HG03280 (cell line): ENCODE data around the gene CLPSL1.

Experiments
- ATAC-seq: cut with Tn5 transposase; IDR thresholded peaks from one replicate; pipeline ENCODE4 v1.9.1; 2021; ENCODE audit warnings: mild to moderate bottlenecking, moderate library complexity; ENCODE audit not compliant: unreplicated experiment

Gene CLPSL1

DNA sequence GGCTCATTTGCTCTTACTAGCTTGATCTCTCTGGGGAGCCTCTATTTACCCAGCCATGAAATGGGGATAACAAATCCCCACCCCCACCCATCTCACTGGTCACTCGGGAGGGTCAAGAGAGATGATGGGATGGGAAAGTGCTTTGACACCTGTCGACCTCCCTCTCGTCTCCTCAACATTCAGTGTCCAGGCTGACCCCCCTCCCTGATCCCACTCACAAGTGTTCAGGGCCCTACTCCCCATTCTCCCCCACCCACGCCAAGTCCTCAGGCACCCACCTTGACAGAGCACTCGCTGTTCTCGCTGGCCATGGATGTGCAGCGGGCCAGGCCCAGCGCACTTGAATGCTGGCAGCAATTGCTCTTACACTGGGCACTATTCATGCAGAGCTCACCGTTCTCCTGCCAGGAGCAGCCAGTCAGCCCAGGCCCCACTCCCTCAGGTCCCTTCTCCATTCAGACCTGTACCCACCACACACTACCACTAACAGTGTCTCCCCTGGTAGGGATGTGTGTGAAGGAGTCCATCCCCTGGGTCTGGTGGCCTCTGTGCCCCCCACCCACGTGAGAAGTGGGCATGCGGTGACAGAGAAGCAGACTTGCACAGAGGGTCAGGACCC lies 14.7 kb downstream of the CLPSL1 start:
- ATAC-seq: no peak

DNA sequence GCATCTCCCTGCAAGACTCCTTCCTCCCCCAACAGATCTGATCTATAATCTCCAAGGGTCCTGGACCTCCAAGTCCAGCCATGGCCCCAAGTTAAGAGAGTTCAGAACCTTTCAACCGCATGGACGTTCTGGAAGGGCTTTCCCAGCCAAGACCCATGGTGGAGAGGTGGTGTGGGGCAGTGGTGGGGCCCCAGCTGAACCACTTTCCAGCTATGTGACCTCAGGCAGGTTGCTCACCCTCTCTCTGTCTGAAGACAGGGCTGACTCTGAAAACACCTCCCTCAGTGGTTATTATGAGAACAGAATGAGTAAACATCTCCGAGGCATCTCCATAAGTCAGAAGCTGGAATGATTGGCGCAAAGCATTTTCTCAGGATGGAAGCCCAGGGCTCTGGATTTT lies 15.4 kb downstream of the CLPSL1 start:
- ATAC-seq: no peak

DNA sequence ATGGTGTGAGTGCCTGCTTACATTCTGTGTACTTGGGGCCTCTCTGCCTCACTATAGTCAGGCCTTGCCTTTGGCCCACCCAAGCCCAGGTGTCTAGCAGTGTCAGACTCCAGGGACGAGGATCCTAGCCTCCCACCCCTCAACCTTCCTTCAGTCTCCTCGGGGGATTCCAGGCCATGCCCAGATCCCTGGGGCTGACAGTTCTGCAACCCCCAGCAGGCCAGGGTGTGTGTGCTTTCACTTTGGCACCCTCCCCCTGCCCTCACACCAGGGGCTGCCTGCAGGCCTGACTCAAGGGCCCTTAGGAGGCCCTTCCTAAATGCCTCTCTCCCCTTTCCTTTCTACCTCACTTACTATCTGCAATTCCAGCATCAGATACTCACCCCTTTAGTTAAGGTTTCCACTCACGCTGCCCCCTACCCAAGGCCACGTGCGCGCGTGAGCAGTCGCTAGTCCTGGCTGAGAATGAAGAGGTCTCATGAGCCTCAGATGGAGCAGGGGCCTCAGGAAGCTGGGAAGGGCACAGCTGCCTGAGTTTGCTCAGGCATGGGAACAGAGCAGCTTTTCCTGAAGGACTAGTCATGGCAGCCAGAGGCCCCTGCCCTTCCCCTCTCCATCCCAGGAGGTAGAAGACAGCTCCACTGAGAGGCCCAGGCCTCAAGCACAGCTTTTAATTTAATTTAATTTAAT lies 17.2 kb downstream of the CLPSL1 start:
- no peak for ATAC-seq

DNA sequence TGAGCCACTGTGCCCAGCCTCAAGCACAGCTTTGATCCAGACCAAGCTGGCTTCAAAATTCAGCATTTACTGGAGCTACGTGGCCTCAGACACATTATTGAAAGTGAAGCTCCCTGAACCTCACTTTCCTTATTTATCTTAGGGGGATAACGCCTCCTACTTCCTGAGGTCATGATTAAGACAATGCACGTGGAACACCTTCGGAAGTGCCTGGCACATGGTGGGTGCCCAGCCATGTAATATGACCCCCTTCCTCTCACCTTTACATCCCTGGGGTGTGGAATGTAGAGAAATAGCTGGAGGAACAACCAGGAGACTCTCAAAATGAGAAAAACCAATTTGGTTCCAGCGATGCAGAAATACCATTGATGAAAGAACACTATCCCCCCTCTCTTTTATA lies 17.9 kb downstream of the CLPSL1 start:
- ATAC-seq: no peak

DNA sequence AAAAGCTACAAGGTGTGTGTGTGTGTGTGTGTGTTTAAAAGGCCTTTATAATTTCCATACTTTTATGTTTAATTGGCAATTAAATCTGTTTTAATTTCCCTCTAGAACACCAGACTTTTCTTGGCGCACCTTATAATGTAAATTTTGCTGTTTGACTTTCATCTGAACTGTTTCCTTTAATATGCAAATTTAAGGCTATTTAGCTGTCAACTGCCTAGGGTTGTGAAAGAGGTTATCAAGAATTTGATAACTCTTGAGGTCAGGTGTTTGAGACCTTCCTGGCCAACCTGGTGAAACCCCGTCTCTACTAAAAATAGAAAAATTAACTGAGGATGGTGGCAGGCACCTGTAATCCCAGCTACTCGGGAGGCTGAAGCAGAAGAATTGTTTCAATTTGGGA lies 20.3 kb downstream of the CLPSL1 start:
- ATAC-seq: no peak

DNA sequence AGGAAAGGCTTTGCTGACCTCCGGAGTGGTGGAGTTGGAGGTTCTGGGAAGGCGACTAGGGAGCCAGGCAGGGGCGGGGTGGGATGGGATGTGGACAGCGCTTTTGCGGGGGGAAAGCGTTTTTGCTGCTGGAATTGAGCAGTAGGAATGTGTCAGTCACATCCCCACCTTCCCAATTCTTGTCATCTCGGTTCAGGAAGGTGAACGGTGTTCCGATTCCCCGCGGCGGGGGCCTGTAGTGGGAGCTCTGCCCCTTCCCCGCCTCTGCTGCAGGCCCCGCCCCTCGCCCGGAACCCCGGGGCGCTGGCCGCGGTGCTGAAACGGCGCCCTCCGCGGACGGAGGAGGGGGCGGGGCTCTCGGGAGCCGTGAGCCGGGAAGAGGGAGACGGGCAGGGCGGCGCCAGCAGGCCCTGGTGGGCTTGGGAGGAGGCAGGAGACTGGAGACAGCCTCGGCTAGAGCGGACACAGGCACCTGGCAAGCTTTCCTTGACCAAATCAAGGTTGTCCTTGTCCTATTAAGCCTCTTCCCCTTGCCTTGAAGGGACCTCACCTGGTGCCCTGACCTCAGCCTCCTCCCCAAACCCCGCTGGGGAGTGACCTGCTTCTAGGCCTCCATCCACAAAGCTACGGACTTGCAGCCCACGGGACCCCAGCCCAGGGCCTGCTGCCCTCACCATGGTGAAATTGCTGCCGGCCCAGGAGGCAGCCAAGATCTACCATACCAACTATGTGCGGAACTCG lies 24.3 kb downstream of the CLPSL1 start, which contains the start of gene LHFPL5:
TSS of gene LHFPL5 (plus strand) at position 357 of the 741 bp plus-strand sequence. CDS start at position 676, 319 bp downstream.
- no peak for ATAC-seq

DNA sequence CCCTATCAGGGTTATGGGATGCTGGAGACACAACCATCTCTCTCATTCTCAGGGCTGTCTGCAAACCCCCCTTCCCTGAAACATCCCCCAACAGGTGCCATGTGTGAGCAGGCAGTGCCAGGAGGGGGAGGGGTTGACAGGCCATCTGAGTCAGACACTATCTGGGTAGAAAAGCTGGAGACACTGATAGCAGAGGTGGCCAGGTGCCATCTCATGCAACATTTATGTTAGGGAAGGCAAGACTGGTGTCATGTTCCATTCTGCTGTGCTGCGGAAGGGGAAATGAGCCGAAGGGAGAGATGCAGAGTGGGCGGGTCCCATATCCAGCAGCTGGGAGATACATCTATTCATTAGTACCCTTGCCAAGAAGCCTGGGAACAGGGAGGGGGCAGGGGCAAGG lies 27.9 kb downstream of the CLPSL1 start:
- no peak for ATAC-seq

DNA sequence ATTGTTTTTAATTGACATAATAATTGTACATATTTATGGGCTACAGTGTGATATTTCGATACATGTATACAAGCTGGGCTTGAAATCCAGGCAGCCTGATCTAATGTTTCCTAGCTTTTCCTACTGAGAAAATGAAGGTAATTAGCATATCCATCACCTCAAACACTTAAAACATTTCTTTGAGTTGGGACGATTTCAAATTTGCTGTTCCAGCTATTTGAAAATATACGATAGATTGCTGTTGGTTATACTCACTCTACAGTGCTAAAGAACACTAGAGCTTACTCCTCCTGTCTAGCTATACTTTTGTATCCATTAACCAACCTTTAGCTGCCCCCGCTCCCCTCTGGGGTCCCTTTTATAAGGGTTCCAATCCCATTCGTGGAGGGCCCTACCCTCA lies 29.0 kb downstream of the CLPSL1 start:
- ATAC-seq: no peak

DNA sequence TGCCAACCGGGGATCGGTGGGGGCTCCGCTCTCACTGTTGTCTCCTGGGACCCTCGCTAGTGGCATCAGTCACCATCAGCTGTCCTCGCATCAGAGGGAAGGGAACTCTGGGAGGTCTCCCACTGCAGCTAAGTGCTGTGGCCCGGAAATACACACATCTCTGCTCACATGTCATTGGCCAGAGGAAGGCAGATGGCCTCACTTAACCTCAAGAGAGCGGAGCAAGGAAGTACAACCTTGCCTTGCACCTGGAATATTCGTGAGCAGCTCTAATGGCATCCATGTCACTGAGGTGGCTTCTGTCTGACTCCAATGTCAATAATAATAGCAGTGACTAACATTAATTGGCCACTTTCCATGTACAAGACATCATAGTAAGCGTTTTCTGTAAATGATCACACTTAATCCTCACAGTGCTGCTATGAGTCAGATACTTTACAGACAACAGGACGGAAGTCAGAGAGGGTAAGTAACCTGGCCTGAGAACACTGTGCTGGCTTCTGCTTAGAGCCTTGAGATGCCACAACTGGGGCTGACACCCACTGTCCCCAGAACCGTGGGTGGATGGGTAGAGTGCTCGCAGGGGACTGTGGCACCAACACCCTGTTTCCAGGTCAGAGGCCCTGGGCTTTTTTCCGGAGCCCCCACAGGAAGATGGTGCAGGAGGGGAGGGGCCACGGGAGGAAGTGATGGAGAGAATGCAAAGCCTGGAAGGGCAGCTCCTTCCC lies 30.3 kb downstream of the CLPSL1 start:
- ATAC-seq: no peak

DNA sequence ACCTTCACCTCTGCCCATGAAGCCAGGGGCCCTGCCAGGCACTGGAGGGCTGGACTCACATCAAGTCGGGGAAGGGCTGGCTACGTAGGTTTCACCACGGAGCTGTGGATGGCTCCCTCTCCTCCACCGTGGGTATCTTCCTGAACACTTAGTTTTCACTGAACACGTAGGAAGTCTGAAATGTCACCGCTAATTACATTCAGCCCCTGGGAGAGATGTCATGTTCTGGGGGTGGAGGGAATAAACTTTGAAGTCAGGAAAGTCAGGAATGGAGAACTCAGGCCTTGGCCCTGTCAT lies 30.8 kb downstream of the CLPSL1 start:
- ATAC-seq: no peak

DNA sequence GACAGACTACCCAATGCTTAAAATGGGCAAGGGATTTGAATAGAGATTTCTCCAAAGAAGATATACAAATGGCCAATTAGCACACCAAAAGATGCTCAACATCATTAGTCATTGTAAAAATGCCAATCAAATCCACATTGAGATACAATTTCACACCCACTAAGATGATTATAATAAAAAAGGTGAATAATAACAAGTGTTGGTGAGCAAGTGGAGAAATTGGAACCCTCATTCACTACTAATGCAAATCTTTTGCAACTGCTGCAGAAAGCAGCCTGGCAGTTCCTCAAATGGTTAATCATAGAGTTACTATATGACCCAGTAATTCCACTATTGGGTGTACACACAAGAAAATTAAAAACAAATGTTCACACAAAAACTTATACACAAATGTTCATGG lies 36.7 kb downstream of the CLPSL1 start:
- no peak for ATAC-seq

DNA sequence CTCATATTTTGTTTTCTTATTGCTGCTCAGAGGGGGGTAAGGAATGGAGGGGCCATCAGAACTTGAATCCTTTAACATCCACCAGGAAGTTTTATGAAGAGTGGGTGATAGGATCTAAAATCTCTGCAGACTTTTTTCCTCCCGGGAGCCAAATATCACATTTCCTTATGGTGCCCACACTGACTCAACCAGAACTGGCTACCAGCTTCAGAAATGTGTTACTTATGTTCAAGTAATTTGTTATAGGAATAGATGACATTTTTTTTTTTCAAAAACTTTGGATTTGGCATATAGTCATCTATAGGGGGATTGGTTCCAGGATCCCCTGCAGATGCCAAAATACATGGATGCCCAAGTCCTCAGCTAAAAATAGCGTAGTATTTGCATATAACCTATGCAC lies 42.8 kb downstream of the CLPSL1 start:
- no peak for ATAC-seq

DNA sequence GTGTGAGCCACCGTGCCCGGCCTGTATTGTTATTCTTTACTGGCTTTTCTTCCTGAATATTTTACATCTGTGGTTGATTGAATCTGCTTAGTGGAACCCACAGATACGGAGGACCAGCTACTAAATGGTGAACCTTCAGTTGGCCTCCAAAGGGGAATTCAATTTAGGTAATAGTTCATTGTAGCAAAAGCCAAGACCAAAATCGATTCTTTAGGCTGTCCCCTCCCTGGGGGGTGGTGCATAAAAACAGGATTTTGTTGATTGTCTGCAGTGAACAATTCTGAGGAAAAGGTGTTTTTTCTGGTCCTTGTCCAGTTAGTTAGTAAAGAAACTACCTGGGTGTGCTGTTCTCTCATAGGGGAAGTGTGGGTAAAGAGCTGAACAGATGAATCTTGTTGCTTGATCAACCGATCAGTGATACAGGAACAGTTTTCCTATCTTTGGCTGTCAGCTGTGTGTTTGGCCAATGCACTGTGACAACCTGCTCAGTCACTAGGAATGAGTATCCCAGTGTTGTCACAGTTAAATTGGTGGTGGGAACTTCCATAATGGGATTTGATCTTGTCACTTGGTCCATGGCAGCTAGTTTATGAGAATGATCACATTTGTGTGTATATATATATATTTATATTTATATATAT lies 43.9 kb downstream of the CLPSL1 start:
- no peak for ATAC-seq

DNA sequence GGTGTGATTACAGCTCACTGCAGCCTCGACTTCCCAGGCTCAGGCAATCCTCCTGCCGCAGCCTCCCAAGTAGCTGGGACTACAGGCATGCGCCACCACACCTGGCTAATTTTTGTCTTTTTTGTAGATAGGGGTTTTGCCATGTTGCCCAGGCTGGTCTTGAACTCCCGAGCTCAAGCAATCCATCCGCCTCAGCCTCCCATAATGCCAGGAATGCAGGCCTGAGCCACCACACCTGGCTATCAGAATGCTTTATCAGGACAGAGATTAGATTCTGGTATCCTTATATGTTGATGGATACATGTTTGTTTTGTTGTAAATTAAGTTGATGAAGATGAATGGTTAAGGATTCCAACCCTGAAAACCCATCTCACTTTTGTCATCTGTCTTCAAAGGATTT lies 48.5 kb downstream of the CLPSL1 start:
- no peak for ATAC-seq

DNA sequence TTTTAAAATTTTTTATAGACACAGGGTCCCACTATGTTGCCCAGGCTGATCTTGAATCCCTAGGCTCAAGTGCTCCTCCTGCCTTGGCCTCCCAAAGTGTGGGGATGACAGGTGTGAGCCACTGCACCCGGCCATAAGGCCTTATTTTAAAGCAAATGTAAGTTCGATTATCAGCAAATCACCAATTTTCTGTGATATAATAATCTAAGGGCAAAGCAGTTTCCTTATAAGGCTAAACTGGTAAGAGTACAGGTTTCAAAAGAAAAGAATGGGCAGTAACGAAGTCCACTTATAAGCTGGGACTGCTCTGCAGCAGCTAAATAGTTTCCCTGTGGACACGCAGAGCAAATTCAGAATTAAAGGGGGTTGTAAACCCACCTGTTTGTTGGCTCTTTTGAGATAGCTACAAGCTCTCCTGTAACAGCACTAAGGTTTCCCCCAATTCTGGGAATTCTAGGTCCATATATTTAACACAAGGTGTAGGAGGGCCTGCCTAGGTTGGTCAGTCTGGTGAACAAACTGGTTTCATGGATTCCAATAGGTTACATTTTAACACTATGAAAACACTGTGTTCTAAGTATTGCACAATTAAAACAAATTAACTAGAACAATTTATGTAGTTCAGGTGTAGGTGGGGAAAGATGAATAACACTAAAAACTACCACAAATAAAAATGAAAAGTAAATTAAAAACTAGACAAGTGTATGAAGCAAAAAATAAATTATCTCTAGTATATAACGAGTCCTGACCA lies 50.6 kb downstream of the CLPSL1 start:
- no peak for ATAC-seq

DNA sequence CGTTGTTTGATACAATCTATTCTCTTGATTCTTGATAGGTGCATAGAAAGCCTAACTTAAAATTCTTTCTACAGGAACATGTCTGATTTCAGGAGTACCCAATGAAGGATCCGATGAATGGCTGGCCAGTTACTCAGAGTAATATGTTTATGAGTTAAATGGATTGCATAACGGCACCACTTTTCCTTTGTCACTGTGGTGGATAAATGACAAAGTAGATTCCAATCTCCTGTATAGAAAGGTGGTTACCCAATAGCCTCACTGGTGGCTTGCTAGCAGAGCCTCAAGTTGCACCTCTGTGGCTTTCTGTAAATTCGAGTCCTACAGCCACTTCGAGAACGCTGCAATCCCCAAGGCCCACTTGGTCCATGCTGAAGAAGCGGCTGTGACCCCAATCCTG lies 52.7 kb downstream of the CLPSL1 start:
- ATAC-seq: no peak
